Vagina (tissue), 2 donors: ENCODE results near the gene RERG. TPM values are rescaled to one million over a fixed set of nuclear protein-coding genes. Genes with fewer than 3 reads are reported as not detected.

Source experiments
- DNase-seq, 2 donors: peaks; one replicate each; pipeline ENCODE4 v3.0.0-alpha.2; 2017; ENCODE audit errors: extremely low spot score in 2 of 2
- H3K27ac ChIP-seq: fragments of 200-600 bp; sonication (generic); one replicate; pipeline ENCODE4 v1.5.1; 2019
- H3K27me3 ChIP-seq: fragments of 200-600 bp; sonication (generic); one replicate; pipeline ENCODE4 v1.5.1; 2019
- H3K36me3 ChIP-seq, 2 donors: fragments of 200-600 bp; sonication (generic); one replicate each; pipeline ENCODE4 v1.5.1; 2017 to 2019
- H3K4me1 ChIP-seq: fragments of 200-600 bp; sonication (generic); one replicate; pipeline ENCODE4 v1.5.1; 2019
- H3K4me3 ChIP-seq, 2 donors: fragments of 200-600 bp; sonication (generic); 1 replicate in 1 of 2; 2 replicates in 1 of 2; pipeline ENCODE4 v1.5.1; 2016 to 2019
- H3K9me3 ChIP-seq: fragments of 200-600 bp; sonication (generic); one replicate; pipeline ENCODE4 v1.5.1; 2019
- POLR2A ChIP-seq, 2 donors: fragments of 450-650 bp; IDR thresholded peaks; one replicate each; pipeline ENCODE4 v1.6.1; 2017; ENCODE audit warnings: antibody characterized with exemption in 2 of 2, mild to moderate bottlenecking in 2 of 2, moderate library complexity in 2 of 2
- POLR2AphosphoS5 ChIP-seq, 2 donors: sonication (generic); formaldehyde crosslinking; IDR thresholded peaks; one replicate each; pipeline ENCODE4 v1.9.0; 2017; ENCODE audit warnings: antibody characterized with exemption in 2 of 2, mild to moderate bottlenecking in 2 of 2, low read depth in 1 of 2; ENCODE audit not compliant: insufficient read depth in 1 of 2
- intact Hi-C: fragments of 100-400 bp; cut with DNase I; formaldehyde crosslinking; loops from one replicate; pipeline ENCODE4 v1.15.1; 2023
- total RNA-seq: library from RNA; depleted of rRNA; stranded (reverse); fragments of >200 nt; gene quantifications from one replicate; pipeline ENCODE4 v1.2.3, GENCODE V29; 2016
- TF ChIP-seq, protein P1 (sequence below), 3 experiments: fragments of 450-650 bp in 2 of 3; fragments of 200-600 bp in 1 of 3; sonication (generic) in 1 of 3; IDR thresholded peaks; one replicate each; pipeline ENCODE4 v1.5.1; 2017 to 2019; ENCODE audit warnings: antibody characterized with exemption in 3 of 3, mild to moderate bottlenecking in 2 of 3, moderate library complexity in 2 of 3

Gene RERG
- total RNA-seq, 1 donor from 2014 or later = 31.9 TPM

DNA sequence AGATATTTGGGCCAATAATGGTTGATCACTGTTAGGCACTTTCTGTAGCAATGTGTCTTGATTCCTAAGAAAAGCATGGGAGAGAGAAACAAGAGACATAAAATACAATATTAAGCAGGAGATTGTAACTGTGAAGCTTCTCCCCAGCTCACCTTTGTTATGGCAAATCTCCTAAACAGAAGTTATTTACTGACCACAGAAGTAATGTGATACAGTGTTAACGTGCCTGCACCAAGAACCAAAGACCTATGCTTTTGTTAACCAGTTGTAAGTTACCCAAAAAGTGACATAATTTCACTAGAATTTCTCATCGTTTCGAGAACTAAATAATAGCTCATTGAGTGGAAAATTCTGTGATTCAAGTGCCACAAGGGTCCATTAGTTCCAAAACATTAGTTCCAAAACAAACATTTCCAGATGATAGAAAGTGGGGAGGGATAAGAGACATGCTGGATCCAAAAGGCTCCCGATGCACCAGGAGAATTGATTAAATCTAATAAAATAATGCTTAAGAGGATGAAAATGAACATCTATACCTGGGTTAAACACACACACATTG, 14.3 kb downstream of the RERG start:
- no peak for TF ChIP-seq POLR2A (IDR thresholded peaks at IDR 0.05)
- TF ChIP-seq, protein P1, sequence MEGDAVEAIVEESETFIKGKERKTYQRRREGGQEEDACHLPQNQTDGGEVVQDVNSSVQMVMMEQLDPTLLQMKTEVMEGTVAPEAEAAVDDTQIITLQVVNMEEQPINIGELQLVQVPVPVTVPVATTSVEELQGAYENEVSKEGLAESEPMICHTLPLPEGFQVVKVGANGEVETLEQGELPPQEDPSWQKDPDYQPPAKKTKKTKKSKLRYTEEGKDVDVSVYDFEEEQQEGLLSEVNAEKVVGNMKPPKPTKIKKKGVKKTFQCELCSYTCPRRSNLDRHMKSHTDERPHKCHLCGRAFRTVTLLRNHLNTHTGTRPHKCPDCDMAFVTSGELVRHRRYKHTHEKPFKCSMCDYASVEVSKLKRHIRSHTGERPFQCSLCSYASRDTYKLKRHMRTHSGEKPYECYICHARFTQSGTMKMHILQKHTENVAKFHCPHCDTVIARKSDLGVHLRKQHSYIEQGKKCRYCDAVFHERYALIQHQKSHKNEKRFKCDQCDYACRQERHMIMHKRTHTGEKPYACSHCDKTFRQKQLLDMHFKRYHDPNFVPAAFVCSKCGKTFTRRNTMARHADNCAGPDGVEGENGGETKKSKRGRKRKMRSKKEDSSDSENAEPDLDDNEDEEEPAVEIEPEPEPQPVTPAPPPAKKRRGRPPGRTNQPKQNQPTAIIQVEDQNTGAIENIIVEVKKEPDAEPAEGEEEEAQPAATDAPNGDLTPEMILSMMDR (IDR thresholded peaks at IDR 0.05) = no peak
- TF ChIP-seq POLR2AphosphoS5 (IDR thresholded peaks at IDR 0.05; ENCODE audit: insufficient read depth in 1 of 2, low read depth in 1 of 2) = no peak
- DNase-seq = no peak
- Histone ChIP-seq H3K9me3 (no peaks in the 10 kb centered on the region), H3K27me3 (no peaks in the 10 kb centered on the region), H3K4me3 (no peak overlapping the region), H3K36me3 (no peaks in the 10 kb centered on the region), H3K27ac (peak overlapping the region; percentile 38), H3K4me1 (peaks cover 24% of the 10 kb centered on the region)
- intact Hi-C loops = loop anchor here (5.0 kb wide), 1 partner anchor 50 kb away; no protein-coding TSS in a partner anchor

DNA sequence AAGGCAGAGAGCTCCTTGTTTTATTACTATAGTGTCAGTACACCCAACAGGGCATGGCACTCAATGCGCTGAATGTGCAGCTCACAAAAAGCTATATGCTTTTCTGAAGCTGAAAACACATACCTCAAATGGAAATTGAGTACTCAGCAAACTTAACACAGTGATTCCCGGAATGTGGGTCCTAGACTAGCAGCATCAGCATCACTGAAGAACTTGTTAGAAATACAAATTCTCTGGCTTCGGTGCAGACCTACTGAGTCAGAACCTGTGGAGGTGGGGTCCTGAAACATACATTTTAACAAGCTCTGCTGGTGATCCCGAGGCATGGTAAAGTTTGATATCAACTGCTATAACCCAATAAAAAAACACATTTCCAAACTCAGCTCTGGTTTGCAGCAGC, 14.9 kb downstream of the RERG start:
- Histone ChIP-seq H3K4me1 (peaks cover 24% of the 10 kb centered on the region), H3K27ac (peak overlapping the region; percentile 38), H3K36me3 (no peaks in the 10 kb centered on the region), H3K9me3 (no peaks in the 10 kb centered on the region), H3K27me3 (no peaks in the 10 kb centered on the region), H3K4me3 (no peak overlapping the region)
- DNase-seq = no peak
- intact Hi-C loops = loop anchor here (5.0 kb wide), 1 partner anchor 49 kb away; no protein-coding TSS in a partner anchor
- TF ChIP-seq POLR2A (IDR thresholded peaks at IDR 0.05) = no peak
- TF ChIP-seq POLR2AphosphoS5 (IDR thresholded peaks at IDR 0.05; ENCODE audit: insufficient read depth in 1 of 2, low read depth in 1 of 2) = no peak
- TF ChIP-seq, protein P1 (IDR thresholded peaks at IDR 0.05) = no peak

DNA sequence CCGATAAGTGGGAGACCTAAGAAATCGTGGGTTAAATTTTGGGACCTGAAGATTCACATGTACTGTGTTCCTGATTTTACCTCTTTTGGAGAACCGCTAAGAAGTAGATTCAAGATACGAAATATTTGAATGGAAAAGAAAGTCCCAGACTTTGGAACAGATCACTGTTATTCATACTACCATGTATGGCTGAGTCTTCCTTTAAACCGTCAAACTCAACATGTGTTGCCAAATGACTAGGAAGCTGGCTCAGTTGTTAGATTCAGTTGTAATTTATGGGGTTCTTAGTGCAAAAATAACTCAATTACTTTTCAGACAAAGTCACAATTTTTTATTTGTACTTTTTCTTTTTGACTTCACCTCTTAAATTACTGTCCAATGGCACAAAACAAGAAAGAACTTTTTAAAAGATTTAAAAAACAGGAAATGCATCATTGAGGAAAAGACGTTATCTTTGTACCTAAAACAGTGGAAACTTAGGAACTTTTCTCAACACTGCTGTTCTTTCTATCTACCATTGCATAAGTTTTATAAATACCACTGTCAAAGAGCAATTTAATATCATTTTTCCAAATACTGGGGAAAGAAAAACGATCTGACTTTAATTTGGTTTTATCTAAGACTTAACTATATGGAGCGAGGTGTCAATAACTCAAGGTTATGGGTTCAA, 15.7 kb downstream of the RERG start:
- DNase-seq = no peak
- H3K4me3 ChIP-seq = no peak overlapping the region
- no peaks in the 10 kb centered on the region for H3K9me3 ChIP-seq
- no peaks in the 10 kb centered on the region for H3K27me3 ChIP-seq
- peak overlapping the region; percentile 38 for H3K27ac ChIP-seq
- H3K4me1 ChIP-seq = peaks cover 27% of the 10 kb centered on the region
- TF ChIP-seq POLR2A (IDR thresholded peaks at IDR 0.05) (no peak), POLR2AphosphoS5 (IDR thresholded peaks at IDR 0.05; ENCODE audit: insufficient read depth in 1 of 2, low read depth in 1 of 2) (peak; percentile 37 to 82)
- intact Hi-C loops = loop anchor here (5.0 kb wide), 1 partner anchor 48 kb away; no protein-coding TSS in a partner anchor
- H3K36me3 ChIP-seq = no peaks in the 10 kb centered on the region

DNA sequence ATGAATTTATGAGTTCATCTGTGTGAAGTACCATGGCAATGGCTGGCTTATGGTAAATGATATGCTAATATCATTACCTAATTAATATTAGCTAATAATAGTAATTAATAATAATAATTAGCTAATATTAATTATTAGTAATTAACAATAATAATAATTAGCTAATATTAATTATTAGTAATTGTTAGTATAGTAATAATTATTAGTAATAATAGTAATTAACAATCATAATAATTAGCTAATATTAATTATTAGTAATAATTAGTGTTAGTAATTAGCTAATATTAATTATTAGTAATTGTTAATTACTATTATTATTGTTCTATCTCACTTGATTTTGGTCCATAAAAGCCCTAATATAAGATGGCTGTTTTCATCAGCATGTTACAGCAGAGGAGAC, 19.8 kb downstream of the RERG start:
- H3K9me3 ChIP-seq = no peaks in the 10 kb centered on the region
- TF ChIP-seq, protein P1 (IDR thresholded peaks at IDR 0.05) = no peak
- TF ChIP-seq POLR2A (IDR thresholded peaks at IDR 0.05) (no peak), POLR2AphosphoS5 (IDR thresholded peaks at IDR 0.05; ENCODE audit: insufficient read depth in 1 of 2, low read depth in 1 of 2) (no peak)
- H3K4me3 ChIP-seq = no peak overlapping the region
- H3K27me3 ChIP-seq = no peaks in the 10 kb centered on the region
- intact Hi-C loops = no loop called here
- no peak overlapping the region for H3K27ac ChIP-seq
- H3K36me3 ChIP-seq = no peaks in the 10 kb centered on the region
- H3K4me1 ChIP-seq = peaks cover 29% of the 10 kb centered on the region
- DNase-seq = no peak

DNA sequence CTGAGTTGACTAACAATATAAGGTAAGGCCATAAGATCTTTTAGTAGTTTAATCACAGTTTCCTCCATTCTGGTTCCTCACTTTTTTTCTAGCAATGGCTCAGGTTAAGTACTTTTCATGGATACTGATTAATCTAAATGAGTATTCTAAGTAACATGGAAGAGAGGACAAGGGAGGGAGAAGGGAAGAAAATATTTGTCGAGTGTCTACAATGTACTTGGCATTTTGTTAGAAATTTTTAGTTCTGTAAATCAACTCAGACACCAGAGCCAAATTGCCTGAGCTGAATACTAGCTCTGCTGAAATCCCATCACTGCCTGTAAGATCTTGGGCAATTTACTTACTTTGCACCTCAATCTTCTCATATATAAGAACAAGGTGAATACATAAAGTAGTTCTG, 20.2 kb downstream of the RERG start:
- Histone ChIP-seq H3K27me3 (no peaks in the 10 kb centered on the region), H3K4me3 (no peak overlapping the region), H3K9me3 (no peaks in the 10 kb centered on the region), H3K36me3 (no peaks in the 10 kb centered on the region), H3K4me1 (peaks cover 29% of the 10 kb centered on the region), H3K27ac (no peak overlapping the region)
- TF ChIP-seq POLR2AphosphoS5 (IDR thresholded peaks at IDR 0.05; ENCODE audit: insufficient read depth in 1 of 2, low read depth in 1 of 2) = no peak
- no peak for TF ChIP-seq POLR2A (IDR thresholded peaks at IDR 0.05)
- TF ChIP-seq, protein P1 (IDR thresholded peaks at IDR 0.05) = no peak
- intact Hi-C loops = no loop called here
- no peak for DNase-seq
